GM19452 (cell line): ENCODE measurements around the gene TUT1.

Source experiments
- ATAC-seq: cut with Tn5 transposase; IDR thresholded peaks from one replicate; pipeline ENCODE4 v1.9.1; 2021; ENCODE audit not compliant: unreplicated experiment

TUT1 gene

DNA sequence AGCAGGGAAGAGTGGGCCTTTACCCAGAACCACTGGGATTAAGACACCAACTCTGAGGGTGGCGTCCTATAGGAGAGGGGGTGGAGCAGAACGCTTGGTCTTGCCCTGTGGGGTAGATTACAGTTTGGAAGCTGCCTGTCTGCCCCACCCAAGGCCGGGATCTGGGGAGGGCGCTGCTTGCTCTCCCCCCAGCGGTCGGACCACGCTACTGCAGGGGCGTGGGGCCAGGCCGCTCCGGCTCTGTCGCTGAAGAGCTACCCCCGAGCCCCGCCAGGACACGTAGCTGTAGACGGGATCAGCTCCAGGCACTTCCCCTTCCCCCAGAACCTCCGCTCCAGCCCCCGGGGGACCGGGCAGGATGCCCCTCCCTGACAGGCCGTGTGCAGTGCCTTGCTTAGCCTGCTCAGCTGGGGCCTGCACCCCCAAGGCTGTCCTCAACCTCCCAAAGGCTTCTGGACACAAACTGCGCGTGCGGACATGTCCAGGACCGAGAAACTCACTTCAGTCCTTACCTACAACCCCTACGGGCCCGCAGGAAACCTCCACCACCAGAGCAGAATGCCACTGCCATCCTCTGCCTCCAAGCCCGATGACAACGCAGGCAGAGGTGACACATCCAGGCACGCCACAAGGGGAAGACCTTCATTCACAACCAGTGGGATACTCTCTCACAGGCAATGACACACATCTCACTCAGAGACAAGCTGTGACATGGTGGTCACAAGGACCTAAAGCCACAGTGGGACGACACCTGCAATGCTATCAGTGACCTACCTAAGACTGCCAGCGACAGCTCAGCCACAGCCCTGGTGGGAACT lies 48.4 kb downstream of the TUT1 start:
- ATAC-seq: peak; percentile 34

- ATAC-seq: no peak
Observed at GRCh38 chr11:62542111-62542745, 49.1 kb downstream of the TUT1 start.

DNA sequence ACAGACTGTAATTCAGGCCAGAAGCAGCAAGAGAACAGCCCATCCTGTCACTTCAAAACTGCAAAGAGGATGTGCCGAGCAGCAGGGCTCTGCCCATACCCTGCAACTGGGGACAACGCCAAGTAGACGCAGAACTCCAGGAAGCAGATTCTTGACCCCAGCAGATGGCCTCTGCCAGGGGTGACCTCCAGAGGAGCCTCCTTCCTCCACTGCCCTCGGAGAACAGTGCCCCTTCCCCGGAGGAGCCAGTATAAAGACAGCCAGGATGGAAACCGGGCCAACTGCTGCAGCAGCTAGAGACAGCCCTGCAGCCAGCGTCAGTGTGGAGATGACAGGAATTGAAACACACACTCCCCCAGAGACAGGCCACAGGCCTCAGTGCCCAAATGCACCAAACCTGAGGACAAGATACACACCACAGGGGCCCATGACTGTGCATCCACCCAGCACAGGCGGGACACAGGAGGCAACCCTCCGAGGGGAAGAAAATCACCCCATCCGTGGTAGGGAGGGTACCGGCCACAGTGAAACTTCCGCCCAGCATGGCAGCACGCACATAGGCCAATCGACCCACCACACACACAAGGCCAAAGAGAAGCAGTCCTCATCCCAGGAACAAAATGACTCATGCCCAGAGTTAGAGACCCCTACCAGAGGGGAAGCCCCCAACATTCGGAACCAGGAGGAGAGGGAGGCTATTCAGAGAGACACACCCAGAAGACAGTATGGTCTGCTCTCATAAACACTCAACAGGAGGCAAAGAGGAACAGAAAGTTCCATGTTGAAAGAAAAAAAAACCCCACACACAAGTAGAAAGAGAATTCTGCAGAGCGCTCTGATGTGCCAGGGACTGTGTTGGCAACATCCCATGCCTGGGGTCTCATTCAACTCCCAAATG lies 50.3 kb downstream of the TUT1 start:
- ATAC-seq: peak; percentile 47

DNA sequence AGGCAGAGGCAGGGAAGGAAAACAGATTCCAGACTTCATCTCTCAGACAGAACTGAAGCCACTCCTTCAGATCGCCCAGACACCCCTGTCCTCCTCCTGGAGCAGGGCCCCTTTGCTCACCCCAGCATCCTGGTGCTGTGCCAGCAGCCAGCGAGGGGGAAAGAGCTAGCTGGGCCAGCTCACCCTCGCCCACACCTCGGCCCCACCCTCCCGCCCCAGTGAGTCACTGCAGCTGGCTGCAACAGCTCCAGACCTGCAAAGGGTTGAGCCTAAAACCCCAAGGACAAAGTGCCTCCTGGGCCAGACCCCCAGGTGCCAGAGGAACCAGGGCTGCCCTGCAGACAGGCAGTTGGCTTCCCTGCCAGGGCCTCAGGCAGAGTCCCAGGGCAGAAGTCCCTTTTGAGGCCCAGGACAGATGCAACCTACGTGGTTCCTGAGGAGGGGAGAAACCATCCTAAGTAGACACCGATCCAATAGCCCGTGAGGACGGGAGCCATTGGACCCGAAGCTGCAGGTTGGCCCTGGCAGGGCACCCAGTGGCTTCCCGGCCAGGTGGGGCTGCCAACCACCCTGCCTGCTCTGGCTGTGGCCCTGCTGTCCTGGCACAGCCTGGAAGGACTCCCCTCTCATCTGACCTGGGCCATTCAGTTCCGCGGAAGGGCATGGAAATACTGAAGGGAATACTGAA lies 51.9 kb downstream of the TUT1 start:
- no peak for ATAC-seq

DNA sequence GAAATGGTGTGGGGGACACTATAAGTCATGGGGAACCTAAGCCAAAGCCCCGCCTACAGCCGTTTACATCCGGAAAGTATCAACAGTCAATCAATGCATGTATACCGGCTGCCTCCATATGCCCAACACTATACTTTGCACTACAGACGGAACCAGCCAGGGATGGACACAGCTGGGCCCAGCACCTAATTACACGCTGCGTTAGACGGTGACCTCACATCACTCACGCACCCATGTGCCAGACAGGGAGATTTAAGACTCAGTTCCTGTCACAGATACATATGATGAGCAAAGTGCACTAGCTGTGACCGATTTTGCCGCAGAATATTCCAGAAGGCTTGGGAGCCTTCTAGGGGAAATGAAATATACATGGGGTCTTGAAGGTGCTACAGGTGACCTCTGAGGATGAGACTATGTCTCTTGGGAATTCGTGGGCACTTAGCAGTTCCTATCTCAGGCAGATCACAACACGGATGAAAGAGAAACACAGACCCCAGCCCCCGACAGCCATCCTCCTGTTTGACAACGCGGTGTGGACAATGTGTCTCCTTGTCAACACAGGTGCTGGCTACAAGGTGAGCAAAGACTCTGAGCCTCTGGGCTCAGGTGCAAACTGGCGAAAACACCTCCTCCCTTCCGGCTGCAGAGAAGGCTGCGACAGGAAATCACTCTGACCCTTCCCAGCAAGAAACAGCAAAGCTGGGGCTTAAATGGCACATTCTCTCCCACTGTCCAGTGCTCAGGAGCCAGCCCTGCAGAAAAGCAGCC lies 52.7 kb downstream of the TUT1 start:
- no peak for ATAC-seq

- no peak for ATAC-seq
Observed at GRCh38 chr11:62536301-62536957, 54.9 kb downstream of the TUT1 start.

GRCh38 chr11:62535802-62536201 lies 55.5 kb downstream of the TUT1 start:
- ATAC-seq: no peak

DNA sequence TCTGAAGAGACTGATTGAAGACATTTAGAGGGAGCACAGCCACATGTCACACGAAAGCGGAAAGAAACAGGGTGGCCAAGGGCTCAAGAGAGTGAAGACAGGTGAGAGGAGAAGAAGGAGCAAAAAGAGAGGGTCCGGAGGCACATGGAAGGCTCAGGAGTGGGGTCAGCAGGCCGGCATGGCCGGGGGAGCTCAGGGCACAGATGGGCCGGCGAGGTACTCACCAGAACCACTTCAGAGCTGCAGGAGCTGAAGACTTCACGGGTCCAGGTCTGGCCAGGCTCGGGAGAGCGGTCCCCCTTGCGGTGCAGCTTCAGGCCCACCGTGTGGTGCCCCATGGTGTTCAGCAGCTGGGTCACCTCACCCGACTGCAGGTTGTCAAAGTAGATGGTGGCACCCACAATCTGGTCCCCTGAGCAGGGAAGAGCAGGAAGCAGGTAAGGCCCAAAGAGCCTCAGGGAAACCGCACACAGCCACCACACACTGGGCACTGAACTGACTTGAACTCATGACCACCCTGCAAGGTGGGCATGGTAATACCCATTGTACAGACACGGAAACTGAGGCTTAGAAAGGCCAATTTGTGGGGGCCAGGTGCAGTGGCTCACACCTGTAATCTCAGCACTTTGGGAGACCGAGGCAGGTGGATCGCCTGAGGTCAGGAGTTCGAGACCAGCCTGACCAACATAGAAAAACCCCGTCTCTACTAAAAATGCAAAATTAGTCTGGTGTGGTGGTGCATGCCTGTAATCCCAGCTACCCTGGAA lies 56.4 kb downstream of the TUT1 start:
- no peak for ATAC-seq

- no peak for ATAC-seq
Observed at GRCh38 chr11:62532096-62532495, 59.2 kb downstream of the TUT1 start.
